Endodermal cell (in vitro differentiated cells): ENCODE measurements around the gene YEATS2. TPM values are rescaled to one million over a fixed set of nuclear protein-coding genes. Genes with fewer than 3 reads are reported as not detected.

Experiments used
- DNase-seq: peaks from one replicate; pipeline ENCODE4 v3.0.0-alpha.2; 2017
- H3K27ac ChIP-seq: 2 replicates; pipeline ENCODE4 v1.5.1; 2013; ENCODE audit warnings: mild to moderate bottlenecking, low read depth, low read length, moderate library complexity
- H3K27me3 ChIP-seq: 2 replicates; pipeline ENCODE4 v1.6.1; 2013; ENCODE audit warnings: mild to moderate bottlenecking, low read length, moderate library complexity; ENCODE audit not compliant: insufficient read depth, control insufficient read depth, poor library complexity, severe bottlenecking
- H3K36me3 ChIP-seq: 2 replicates; pipeline ENCODE4 v1.7.0; 2013; ENCODE audit warnings: mild to moderate bottlenecking, low read length, moderate library complexity; ENCODE audit not compliant: control insufficient read depth, insufficient read depth
- H3K4me1 ChIP-seq: one replicate; pipeline ENCODE4 v1.7.0; 2013; ENCODE audit warnings: low read length; ENCODE audit not compliant: control insufficient read depth, insufficient read depth
- H3K4me3 ChIP-seq: 2 replicates; pipeline ENCODE4 v1.5.1; 2013; ENCODE audit warnings: mild to moderate bottlenecking, low read length, moderate library complexity
- H3K9ac ChIP-seq: 2 replicates; pipeline ENCODE4 v1.6.1; 2013; ENCODE audit warnings: mild to moderate bottlenecking, low read length, moderate library complexity; ENCODE audit not compliant: poor library complexity, severe bottlenecking; ENCODE audit errors: extremely low read depth
- H3K9me3 ChIP-seq: 2 replicates; pipeline ENCODE4 v1.6.1; 2013; ENCODE audit warnings: mild to moderate bottlenecking, low read length, moderate library complexity; ENCODE audit not compliant: control insufficient read depth
- H3K27ac Mint-ChIP-seq: 2 replicates; pipeline ENCODE4 v1.8.0; 2020; ENCODE audit warnings: mixed read lengths
- H3K27me3 Mint-ChIP-seq: 2 replicates; pipeline ENCODE4 v1.8.0; 2021; ENCODE audit warnings: mild to moderate bottlenecking, mixed read lengths; ENCODE audit not compliant: insufficient read depth
- H3K36me3 Mint-ChIP-seq: 2 replicates; pipeline ENCODE4 v1.8.0; 2020; ENCODE audit warnings: low read depth, mixed read lengths
- H3K4me1 Mint-ChIP-seq: 2 replicates; pipeline ENCODE4 v1.8.0; 2020; ENCODE audit warnings: mixed read lengths
- H3K4me3 Mint-ChIP-seq: 2 replicates; pipeline ENCODE4 v1.8.0; 2020; ENCODE audit warnings: mild to moderate bottlenecking, moderate library complexity, mixed read lengths
- H3K9me3 Mint-ChIP-seq: 2 replicates; pipeline ENCODE4 v1.8.0; 2020; ENCODE audit warnings: mild to moderate bottlenecking, mixed read lengths
- WGBS, 2 experiments: methylation state at CpG; one replicate each; pipeline versions ENCODE4 v1.1.5 to v1.1.7; 2013; ENCODE audit warnings: missing lambda C conversion rate in 2 of 2, mixed read lengths in 1 of 2; ENCODE audit not compliant: insufficient coverage in 1 of 2, insufficient read length in 1 of 2; 5-methylcytosine and 5-hydroxymethylcytosine counted together
- total RNA-seq, 2 donors: library from RNA; stranded (reverse); fragmentation: NEBNext Ultra II Directional in 1 of 2; extraction: Animal tissue kit (Norgen Biotek cat#: 25700) in 1 of 2; gene quantifications; 2 replicates in 1 of 2; 3 replicates in 1 of 2; pipeline ENCODE4 v1.2.1, GENCODE V29; 2021
- TF ChIP-seq, protein P1 (sequence below): fragments of 200-600 bp; sonication (generic); conservative IDR thresholded peaks from 2 replicates; pipeline ENCODE4 v1.5.0; 2021; ENCODE audit warnings: antibody characterized with exemption, mild to moderate bottlenecking

YEATS2 gene
- total RNA-seq, 2 donors from 2014 or later: 53.4 to 55.8 TPM

DNA sequence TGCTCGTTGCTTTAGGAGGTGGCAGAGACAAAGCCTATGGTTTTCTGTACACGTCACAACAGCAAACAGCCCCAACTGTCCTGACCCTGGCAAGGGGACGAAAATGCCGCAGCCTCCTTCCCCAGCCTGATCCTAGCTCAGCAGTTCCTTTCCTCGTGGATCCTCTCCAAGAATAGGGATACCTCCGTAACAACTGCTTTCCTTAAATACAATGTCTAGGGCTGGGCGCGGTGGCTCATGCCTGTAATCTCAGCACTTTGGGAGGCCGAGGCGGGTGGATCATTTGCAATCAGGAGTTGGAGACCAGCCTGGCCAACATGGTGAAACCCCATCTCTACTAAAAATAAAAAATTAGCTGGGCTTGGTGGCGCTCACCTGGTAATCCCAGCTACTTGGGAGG lies 110.8 kb downstream of the YEATS2 start:
- TF ChIP-seq, protein P1, sequence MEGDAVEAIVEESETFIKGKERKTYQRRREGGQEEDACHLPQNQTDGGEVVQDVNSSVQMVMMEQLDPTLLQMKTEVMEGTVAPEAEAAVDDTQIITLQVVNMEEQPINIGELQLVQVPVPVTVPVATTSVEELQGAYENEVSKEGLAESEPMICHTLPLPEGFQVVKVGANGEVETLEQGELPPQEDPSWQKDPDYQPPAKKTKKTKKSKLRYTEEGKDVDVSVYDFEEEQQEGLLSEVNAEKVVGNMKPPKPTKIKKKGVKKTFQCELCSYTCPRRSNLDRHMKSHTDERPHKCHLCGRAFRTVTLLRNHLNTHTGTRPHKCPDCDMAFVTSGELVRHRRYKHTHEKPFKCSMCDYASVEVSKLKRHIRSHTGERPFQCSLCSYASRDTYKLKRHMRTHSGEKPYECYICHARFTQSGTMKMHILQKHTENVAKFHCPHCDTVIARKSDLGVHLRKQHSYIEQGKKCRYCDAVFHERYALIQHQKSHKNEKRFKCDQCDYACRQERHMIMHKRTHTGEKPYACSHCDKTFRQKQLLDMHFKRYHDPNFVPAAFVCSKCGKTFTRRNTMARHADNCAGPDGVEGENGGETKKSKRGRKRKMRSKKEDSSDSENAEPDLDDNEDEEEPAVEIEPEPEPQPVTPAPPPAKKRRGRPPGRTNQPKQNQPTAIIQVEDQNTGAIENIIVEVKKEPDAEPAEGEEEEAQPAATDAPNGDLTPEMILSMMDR: no peak
- no peaks in the 10 kb centered on the region for H3K27me3 Mint-ChIP-seq
- H3K36me3 ChIP-seq: peaks cover 92% of the 10 kb centered on the region
- H3K9ac ChIP-seq: no peak overlapping the region
- no peaks in the 10 kb centered on the region for H3K27me3 ChIP-seq
- no peaks in the 10 kb centered on the region for H3K4me1 Mint-ChIP-seq
- H3K4me3 ChIP-seq: no peak overlapping the region
- no peak overlapping the region for H3K27ac ChIP-seq
- no peak overlapping the region for H3K4me3 Mint-ChIP-seq
- no peaks in the 10 kb centered on the region for H3K9me3 Mint-ChIP-seq
- WGBS, 2 experiments: 94 to 96% methylated on average over 11 of the region's 11 CpGs
- DNase-seq: no peak
- H3K9me3 ChIP-seq: no peaks in the 10 kb centered on the region
- H3K36me3 Mint-ChIP-seq: peaks cover 81% of the 10 kb centered on the region
- H3K27ac Mint-ChIP-seq: no peak overlapping the region
- H3K4me1 ChIP-seq: no peaks in the 10 kb centered on the region

DNA sequence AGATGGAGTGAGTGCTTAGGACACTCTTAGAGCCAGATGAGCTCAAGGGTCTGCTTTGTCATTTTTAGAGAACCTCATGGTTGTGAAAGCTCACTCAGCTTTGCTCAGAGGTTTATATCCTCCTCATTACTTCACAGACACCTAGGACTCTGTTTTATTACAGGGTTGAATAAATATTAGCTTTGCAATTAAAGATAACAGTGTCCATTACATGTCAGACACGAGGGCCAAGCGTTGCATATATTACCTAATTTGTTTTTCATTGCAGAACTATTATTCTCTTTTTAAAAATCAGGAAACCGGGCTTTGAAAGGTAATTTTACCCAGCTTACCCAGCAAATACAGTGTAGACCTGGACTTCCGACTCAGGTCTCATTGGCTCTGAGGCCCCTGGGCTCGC lies 111.7 kb downstream of the YEATS2 start:
- no peaks in the 10 kb centered on the region for H3K27me3 Mint-ChIP-seq
- no peaks in the 10 kb centered on the region for H3K4me1 Mint-ChIP-seq
- no peak overlapping the region for H3K27ac Mint-ChIP-seq
- TF ChIP-seq, protein P1: no peak
- H3K27me3 ChIP-seq: no peaks in the 10 kb centered on the region
- H3K36me3 Mint-ChIP-seq: peaks cover 72% of the 10 kb centered on the region
- no peak for DNase-seq
- no peak overlapping the region for H3K4me3 Mint-ChIP-seq
- H3K9ac ChIP-seq: no peak overlapping the region
- no peaks in the 10 kb centered on the region for H3K4me1 ChIP-seq
- WGBS, 2 experiments: 93 to 96% methylated on average over 4 to 5 of the region's 5 CpGs
- no peaks in the 10 kb centered on the region for H3K9me3 ChIP-seq
- H3K9me3 Mint-ChIP-seq: no peaks in the 10 kb centered on the region
- peaks cover 83% of the 10 kb centered on the region for H3K36me3 ChIP-seq
- no peak overlapping the region for H3K27ac ChIP-seq
- H3K4me3 ChIP-seq: no peak overlapping the region

DNA sequence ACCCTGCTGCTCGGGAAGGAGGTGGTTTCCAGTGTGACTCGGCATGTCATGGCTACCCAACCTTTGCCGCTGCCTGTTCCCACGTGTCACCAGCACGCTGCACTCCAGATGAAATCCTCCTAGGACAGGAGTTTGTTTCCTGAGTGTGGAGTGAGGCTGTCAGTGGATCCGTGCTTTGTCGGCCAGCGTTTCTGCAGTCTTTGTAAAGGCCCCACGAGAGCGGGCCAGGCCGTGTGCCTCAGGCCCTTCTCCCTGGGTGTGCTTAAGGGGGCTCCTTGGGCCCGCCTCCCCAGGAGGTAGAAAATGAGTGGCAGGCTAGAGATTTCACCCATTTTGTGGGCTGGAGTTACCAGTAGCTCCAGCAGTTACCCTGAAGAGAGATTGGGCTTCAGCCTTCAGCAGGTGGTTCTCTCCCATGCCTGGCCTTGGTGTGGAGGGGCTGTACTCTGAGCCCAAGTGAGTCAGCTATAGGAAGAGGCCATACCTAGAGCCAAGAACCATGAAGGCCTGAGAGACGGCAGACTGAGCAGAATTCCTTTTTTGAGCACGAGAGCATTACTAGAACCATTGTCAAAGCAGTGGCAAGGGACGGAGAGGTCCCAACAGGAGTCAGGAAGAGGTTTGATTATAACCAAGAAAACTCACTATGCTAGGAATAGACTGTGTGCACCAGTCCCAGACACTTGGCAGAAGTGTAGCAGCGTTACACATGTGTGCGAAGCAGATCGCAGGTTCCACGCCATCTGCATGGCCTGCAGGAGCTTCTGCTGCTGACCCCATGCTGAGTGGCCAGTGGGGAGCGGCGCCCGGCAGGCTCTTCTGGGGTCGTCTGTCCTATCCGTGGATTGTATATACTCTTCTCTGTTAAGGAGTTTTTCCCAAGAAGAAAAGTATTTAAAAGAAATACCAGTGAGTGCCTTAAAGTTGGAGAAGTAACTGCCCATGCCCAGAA lies 113.3 kb downstream of the YEATS2 start:
- peaks cover 71% of the 10 kb centered on the region for H3K36me3 Mint-ChIP-seq
- no peak for DNase-seq
- WGBS, 2 experiments: 94 to 98% methylated on average over 23 to 24 of the region's 24 CpGs

More for the DNA sequence above, 113.3 kb downstream of the YEATS2 start:
- Mint-ChIP-seq H3K9me3 (no peaks in the 10 kb centered on the region), H3K27ac (no peak overlapping the region), H3K4me1 (no peaks in the 10 kb centered on the region), H3K27me3 (no peaks in the 10 kb centered on the region), H3K4me3 (no peak overlapping the region)
- Histone ChIP-seq H3K36me3 (peaks cover 76% of the 10 kb centered on the region), H3K4me1 (no peaks in the 10 kb centered on the region), H3K9ac (no peak overlapping the region), H3K4me3 (no peak overlapping the region), H3K27ac (no peak overlapping the region), H3K27me3 (no peaks in the 10 kb centered on the region), H3K9me3 (no peaks in the 10 kb centered on the region)
- TF ChIP-seq, protein P1: no peak
